Peyer's patch (tissue), 4 donors: Measurements from ENCODE around the gene HOXD13.

Experiments used
- CTCF ChIP-seq, 6 experiments: fragments of 450-650 bp in 4 of 6; fragments of 200-600 bp in 2 of 6; sonication (generic) in 1 of 6; IDR thresholded peaks; one replicate each; pipeline ENCODE4 v1.5.1; 2017 to 2019; ENCODE audit warnings: antibody characterized with exemption in 6 of 6, mild to moderate bottlenecking in 3 of 6, moderate library complexity in 1 of 6
- POLR2A ChIP-seq, 2 donors: fragments of 450-650 bp; IDR thresholded peaks; one replicate each; pipeline ENCODE4 v1.5.1; 2017; ENCODE audit warnings: antibody characterized with exemption in 2 of 2, mild to moderate bottlenecking in 2 of 2, moderate library complexity in 2 of 2

GRCh38 chr2:176102309-176102866 lies 9.9 kb downstream of the HOXD13 start:
- TF ChIP-seq CTCF (IDR thresholded peaks at IDR 0.05) = no peak
- TF ChIP-seq POLR2A (IDR thresholded peaks at IDR 0.05) = no peak
